Measurements from ENCODE around the gene STK24.

STK24 gene

GRCh38 chr13:98438246-98439125 lies 138.4 kb downstream of the STK24 start:
- no peak overlapping the region for H3K4me3 ChIP-seq (ENCODE audit: low read depth, low read length)
- TF ChIP-seq CTCF (conservative IDR thresholded peaks at IDR 0.05; ENCODE audit: low read depth, low read length) = no peak
- no peak for DNase-seq (ENCODE audit: low read depth)

GRCh38 chr13:98436233-98436910 lies 140.5 kb downstream of the STK24 start:
- no peak for TF ChIP-seq CTCF (conservative IDR thresholded peaks at IDR 0.05; ENCODE audit: low read depth, low read length)
- no peak overlapping the region for H3K4me3 ChIP-seq (ENCODE audit: low read depth, low read length)
- DNase-seq (ENCODE audit: low read depth) = no peak

GRCh38 chr13:98435376-98435775 lies 141.5 kb downstream of the STK24 start:
- no peak for DNase-seq (ENCODE audit: low read depth)
- no peak for TF ChIP-seq CTCF (conservative IDR thresholded peaks at IDR 0.05; ENCODE audit: low read depth, low read length)
- H3K4me3 ChIP-seq (ENCODE audit: low read depth, low read length) = no peak overlapping the region

GRCh38 chr13:98434060-98434459 lies 142.8 kb downstream of the STK24 start:
- DNase-seq (ENCODE audit: low read depth) = no peak
- H3K4me3 ChIP-seq (ENCODE audit: low read depth, low read length) = no peak overlapping the region
- no peak for TF ChIP-seq CTCF (conservative IDR thresholded peaks at IDR 0.05; ENCODE audit: low read depth, low read length)

GRCh38 chr13:98433654-98434053 lies 143.3 kb downstream of the STK24 start:
- no peak for DNase-seq (ENCODE audit: low read depth)
- H3K4me3 ChIP-seq (ENCODE audit: low read depth, low read length) = no peak overlapping the region
- no peak for TF ChIP-seq CTCF (conservative IDR thresholded peaks at IDR 0.05; ENCODE audit: low read depth, low read length)

GRCh38 chr13:98432638-98433037 lies 144.3 kb downstream of the STK24 start:
- TF ChIP-seq CTCF (conservative IDR thresholded peaks at IDR 0.05; ENCODE audit: low read depth, low read length) = no peak
- no peak overlapping the region for H3K4me3 ChIP-seq (ENCODE audit: low read depth, low read length)

More at GRCh38 chr13:98432638-98433037, 144.3 kb downstream of the STK24 start:
- DNase-seq (ENCODE audit: low read depth) = no peak

All from choroid plexus epithelial cell (primary cell).